Right renal cortex interstitium (tissue), 3 donors: ENCODE results near the gene PABPN1. TPM values are rescaled to one million over a fixed set of nuclear protein-coding genes. Genes with fewer than 3 reads are reported as not detected.
A peak's percentile ranks its signal among the peaks of the same experiment; 100 is the strongest.
"Not testable (repeated sequence)": the region's sequence is repeated elsewhere in the genome, so short reads cannot be mapped to it uniquely, and the experiment has no call there.

Experiments
- DNase-seq, 3 donors: peaks; one replicate each; pipeline ENCODE4 v3.0.0-alpha.2; 2013; ENCODE audit warnings: low read depth in 3 of 3, low spot score in 2 of 3
- polyA plus RNA-seq, 3 donors: library from polyadenylated mRNA; unstranded; fragments of 120-200 nt; gene quantifications; one replicate each; pipeline ENCODE4 v1.2.1, GENCODE V29; 2013; ENCODE audit not compliant: insufficient read length in 3 of 3

Gene PABPN1
- polyA plus RNA-seq, 3 donors: 235 to 262 (median 252) TPM

DNA sequence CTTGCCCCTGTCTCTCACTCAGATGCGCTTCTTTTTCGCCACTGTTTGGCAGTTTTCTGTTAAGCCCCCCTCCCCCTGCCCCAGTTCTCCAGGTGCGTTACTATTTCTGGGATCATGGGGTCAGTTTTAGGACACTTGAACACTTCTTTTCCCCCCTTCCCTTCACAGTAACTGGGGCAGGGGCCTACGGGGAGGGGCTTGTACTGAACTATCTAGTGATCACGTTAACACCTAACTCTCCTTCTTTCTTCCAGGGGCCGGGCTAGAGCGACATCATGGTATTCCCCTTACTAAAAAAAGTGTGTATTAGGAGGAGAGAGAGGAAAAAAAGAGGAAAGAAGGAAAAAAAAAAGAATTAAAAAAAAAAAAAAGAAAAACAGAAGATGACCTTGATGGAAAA lies 3.7 kb downstream of the PABPN1 start:
- no peak for DNase-seq

- DNase-seq: not testable (repeated sequence)
These were observed 4.5 kb downstream of the PABPN1 start for GRCh38 chr14:23325746-23326145.

GRCh38 chr14:23326491-23327332 lies 5.5 kb downstream of the PABPN1 start:
- no peak for DNase-seq

- peak in 2 of 3 donors; percentile 61 to 69 for DNase-seq
These were observed 6.9 kb downstream of the PABPN1 start for GRCh38 chr14:23327947-23328744.

DNA sequence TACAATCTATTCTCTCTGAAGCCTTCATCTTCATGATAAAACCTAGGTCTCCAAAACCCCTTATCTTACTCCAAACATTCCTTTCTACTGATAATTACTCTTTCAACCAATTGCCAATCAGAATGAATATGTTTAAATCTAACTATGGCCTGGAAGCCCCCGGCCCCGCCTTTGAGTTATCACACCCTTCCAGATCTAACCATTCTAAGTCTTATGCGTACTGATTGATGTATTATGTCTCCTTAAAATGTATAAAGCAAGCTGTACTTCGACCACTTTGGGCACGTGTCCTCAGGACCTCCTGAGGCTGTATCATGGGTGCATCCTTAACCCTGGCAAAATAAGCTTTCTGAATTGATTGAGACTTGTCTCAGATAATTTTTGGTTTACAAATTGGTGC lies 14.4 kb downstream of the PABPN1 start:
- DNase-seq: no peak

- no peak for DNase-seq
These were observed 18.4 kb downstream of the PABPN1 start for GRCh38 chr14:23339506-23340268.

DNA sequence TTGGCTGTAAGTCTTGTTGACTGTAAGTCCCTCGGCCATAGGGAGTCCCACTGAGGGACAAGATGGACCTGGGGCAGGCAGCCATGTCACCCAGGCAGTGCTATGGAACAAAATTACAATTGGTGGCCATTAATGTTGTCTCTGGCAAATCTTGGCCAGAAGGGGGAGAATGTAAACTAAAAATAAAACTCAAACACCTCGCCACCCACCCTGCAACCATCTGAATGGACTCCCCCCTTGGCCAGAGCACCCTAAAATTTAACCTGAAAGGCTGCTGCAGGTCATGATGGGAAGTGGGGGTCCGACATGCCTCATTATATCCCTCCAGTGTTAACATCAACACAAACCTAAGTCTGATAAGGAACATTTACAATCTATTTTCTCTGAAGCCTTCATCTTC lies 23.2 kb downstream of the PABPN1 start:
- DNase-seq: no peak

GRCh38 chr14:23345987-23346692 lies 24.9 kb downstream of the PABPN1 start:
- DNase-seq: no peak

DNA sequence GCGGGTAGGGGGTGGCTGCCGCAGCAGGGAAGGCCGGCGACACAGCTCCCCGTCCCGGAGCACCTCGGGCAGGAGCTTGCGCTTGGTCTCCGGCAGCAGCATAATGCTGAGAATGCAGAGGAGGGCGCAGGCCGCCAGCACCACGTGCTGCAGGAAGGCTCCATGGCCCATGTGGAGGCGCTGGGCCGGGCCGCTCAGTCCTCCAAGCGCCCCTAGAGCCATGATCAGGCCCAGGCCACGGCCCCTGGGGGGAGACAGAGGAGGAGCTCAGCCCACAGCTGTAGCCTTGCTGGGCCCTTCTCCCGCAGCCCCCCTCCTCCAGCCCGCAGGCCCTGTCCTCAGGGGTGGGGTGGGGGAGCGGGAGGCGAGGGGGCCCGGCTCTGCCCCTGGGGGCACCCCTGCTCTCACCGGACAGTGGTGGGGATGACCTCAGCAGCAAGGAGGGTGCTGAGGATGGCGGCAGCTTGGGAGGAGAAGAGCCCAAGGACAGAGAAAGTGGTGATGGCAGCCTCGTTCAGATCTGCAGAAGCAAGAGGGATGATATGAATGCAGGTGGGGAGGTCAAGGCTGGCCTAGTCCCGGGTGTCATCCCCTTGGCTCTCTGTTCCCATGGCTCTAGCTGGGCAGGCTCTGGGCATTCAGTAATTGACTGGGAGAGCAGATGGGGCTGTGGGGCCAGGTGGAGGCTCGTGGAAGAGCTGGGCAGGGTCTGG lies 25.6 kb downstream of the PABPN1 start:
- no peak for DNase-seq

DNA sequence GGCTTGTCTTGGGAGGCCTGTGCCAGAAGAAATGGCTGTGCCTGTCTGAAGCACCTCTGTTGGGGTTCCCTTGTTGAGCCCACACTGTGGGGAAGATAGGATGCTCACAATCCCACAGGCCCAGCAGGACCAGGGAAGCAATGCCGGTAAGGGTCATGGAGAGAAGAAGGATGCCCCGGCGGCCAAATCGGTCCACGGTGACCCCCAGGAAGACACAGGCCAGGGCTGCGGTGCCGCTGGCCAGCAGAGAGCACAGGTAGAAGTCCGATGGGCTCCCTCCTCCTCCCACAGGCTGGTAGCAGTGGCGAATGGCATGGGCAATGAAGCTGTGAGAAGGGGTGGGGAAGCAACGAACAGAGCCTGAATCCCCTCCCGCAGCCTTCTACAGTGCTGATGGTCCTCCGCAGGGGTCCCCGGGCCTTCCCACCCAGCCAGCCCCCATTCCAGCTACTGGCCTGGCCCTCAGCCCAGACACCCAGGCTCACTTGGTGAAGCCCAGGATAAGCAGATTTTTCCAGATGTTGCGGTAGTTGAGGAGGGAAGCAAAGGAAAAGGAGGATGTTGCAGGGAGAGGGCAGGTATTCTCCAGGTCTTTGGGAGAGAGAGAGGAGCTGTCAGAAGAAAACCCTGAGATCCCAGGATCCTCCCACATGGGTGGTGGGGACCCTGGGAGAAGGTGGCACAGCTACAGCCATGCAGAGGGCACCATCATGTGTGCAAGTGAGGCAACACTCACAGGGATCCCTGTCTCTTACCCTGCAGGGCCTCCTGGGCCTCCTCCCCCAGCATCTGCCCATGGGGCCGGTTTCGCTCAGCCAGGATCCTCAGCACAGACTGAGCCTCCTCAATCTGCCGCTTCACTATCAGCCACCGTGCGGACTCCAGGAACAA lies 26.4 kb downstream of the PABPN1 start:
- no peak for DNase-seq

DNA sequence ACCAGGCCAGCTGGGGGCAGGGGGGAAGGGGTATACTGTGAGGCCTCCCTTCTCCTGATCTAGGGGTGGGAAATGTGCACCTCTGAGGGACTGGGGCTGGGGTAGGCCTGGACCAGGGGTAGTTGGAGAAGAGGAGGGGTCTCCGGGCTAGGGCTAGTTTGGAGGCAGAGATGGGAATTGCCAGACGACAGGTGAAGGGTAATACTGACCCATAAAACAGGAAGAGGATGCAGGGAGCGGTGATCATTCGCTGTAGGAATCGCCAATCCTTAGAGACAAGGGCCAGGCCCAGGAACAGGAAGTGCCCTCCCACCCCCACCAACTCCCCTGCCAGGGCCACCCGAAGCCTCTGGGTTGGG lies 27.0 kb downstream of the PABPN1 start:
- DNase-seq: no peak

DNA sequence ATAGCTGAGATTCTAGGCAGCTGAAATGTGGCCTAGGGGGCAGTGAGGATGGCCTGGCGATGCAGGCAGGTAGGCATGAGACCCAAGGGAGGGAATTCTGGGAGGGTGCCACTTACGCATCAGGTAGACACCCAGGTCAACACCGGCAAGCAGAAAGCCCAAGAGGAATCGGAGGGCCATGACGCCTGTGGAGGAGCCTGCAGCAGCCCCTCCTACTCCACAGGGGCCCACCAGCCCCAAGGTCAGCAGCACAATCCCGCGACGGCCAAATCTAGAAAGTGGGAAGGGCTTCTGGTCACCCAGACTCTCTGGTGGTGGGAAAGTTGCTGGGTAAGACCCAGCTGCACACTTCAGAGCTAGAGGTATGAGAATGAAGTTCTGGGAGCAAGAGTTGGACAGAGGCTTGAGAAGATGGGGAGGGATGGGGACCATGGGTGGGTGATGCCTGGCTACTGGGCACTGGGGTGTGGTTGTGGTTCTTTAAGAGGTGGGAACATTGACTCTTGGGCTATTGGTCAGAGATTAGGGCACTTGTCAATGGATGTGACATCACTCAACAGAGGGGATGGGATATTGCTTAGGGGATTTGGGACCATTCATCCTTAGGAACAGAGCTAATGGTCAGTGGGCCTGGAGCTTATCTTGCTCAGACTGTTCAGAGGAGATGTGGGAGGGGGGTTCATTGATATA lies 28.0 kb downstream of the PABPN1 start:
- DNase-seq: no peak

DNA sequence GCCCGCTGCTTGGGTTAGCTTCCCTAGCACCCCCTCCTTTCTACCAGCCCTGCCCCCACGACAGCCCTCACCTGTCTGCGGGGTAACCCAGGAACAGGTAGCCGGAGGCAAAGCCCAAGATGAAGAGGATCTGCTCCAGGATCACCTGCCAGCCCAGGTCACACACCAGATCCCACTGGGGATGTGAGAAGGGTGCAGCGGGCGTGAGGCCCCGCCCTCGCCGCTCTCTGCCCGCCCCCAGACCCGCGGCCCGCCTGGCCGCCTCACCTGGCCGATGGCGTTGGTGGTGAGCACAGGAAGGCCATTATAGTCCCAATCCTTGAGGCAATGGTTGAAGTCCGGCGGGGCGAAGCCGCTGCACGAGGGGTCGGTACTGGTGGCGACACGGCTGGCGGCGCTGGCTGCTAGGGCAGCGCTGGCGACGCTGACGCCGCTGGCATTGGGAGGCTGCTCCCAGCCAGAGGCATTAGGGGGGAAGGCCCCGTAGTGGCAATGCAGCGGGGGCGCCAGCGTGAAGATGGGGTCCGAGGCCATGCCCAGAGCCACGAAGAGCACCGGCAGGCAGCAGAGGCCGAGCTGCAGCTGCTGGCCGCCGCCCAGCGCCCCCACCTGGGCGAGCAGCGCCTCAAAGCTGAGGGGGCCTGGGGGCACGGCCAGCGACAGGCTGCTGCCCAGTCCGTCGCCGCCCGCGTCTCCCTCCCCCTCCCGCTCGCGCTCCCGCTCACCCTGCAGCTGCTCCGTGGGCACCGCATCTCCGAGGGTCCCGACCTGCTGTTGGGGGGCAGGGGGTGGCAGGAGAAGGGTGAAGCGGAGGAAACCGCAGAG lies 30.6 kb downstream of the PABPN1 start:
- no peak for DNase-seq

GRCh38 chr14:23352506-23353432 lies 31.5 kb downstream of the PABPN1 start, which contains the start of gene SLC22A17:
Gene SLC22A17, minus strand, starts transcription at chr14:23352887.
- peak; percentile 77 to 86 (median 83) for DNase-seq

GRCh38 chr14:23353433-23353780 lies 32.1 kb downstream of the PABPN1 start:
- DNase-seq: no peak

DNA sequence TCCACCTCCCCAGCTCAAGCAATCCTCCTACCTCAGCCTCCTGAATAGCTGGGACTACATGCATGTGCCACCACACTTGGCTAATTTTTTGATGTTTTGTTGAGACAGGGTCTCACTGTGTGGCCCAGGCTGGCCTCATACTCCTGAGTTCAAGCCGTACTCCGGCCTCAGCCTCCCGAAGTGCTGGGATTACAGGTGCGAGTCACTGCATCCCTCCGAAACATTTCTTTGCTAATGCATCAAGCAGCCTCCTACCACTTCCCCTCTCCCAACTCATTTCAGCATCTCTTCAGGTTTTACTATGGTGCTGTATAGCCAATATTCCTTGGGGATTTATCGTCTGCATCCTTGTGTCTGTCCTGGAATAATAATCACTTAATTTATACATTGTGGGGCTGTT lies 33.7 kb downstream of the PABPN1 start:
- DNase-seq: no peak
